Diencephalon (tissue), 1 donor: ENCODE results near the gene FAM120C. TPM values are rescaled to one million over a fixed set of nuclear protein-coding genes. Genes with fewer than 3 reads are reported as not detected.

ENCODE experiments used
- small RNA-seq: library from RNA; depleted of rRNA; stranded (forward); fragments of <200 nt; gene quantifications from one replicate; pipeline ENCODE3, GENCODE V24; 2014
- total RNA-seq: library from RNA; depleted of rRNA; stranded (reverse); fragments of >200 nt; gene quantifications from one replicate; pipeline ENCODE4 v1.2.3, GENCODE V29; 2014

The FAM120C gene
- 13.8 TPM for total RNA-seq

GRCh38 chrX:54182864-54183613 lies at the start of gene FAM120C:
TSS of gene FAM120C (minus strand) at chrX:54183254. CDS start at chrX:54183198, 56 bp downstream.

GRCh38 chrX:54044126-54044876 lies 138.8 kb downstream of the FAM120C start, which contains the start of gene PHF8:
TSS of gene PHF8 (minus strand) at chrX:54044473. CDS start at chrX:54042728, 1,745 bp downstream.

Small RNAs within 50 kb of the gene (small RNA-seq; reads per million reads assigned to genes)
- gene AL589872.1: not detected

Other genes starting within 250 kb of the FAM120C start
- 11.5 TPM for gene PHF8, start 138.8 kb downstream of the FAM120C start, total RNA-seq
- gene WNK3, start 174.8 kb upstream of the FAM120C start, total RNA-seq: 62.3 TPM